AG09309 (cell line): ENCODE data around the gene PCBP3.

Experiments used
- DNase-seq: peaks from one replicate; pipeline ENCODE4 v3.0.0-alpha.2; 2010; ENCODE audit warnings: low read depth
- H3K4me3 ChIP-seq: 2 replicates; pipeline ENCODE4 v1.5.1; 2011; ENCODE audit warnings: mild to moderate bottlenecking, low read depth, low read length, moderate library complexity; ENCODE audit not compliant: control insufficient read depth
- TF ChIP-seq, protein P1 (sequence below): IDR thresholded peaks from 2 replicates; pipeline ENCODE4 v1.5.1; 2011; ENCODE audit warnings: mild to moderate bottlenecking, low read depth, low read length, inconsistent platforms; ENCODE audit not compliant: insufficient read depth, control insufficient read depth; ENCODE audit errors: missing control alignments

PCBP3 gene

GRCh38 chr21:45794027-45794426 lies 150.5 kb downstream of the PCBP3 start:
- DNase-seq, result no peak
- H3K4me3 ChIP-seq, result no peak overlapping the region
- TF ChIP-seq, protein P1, sequence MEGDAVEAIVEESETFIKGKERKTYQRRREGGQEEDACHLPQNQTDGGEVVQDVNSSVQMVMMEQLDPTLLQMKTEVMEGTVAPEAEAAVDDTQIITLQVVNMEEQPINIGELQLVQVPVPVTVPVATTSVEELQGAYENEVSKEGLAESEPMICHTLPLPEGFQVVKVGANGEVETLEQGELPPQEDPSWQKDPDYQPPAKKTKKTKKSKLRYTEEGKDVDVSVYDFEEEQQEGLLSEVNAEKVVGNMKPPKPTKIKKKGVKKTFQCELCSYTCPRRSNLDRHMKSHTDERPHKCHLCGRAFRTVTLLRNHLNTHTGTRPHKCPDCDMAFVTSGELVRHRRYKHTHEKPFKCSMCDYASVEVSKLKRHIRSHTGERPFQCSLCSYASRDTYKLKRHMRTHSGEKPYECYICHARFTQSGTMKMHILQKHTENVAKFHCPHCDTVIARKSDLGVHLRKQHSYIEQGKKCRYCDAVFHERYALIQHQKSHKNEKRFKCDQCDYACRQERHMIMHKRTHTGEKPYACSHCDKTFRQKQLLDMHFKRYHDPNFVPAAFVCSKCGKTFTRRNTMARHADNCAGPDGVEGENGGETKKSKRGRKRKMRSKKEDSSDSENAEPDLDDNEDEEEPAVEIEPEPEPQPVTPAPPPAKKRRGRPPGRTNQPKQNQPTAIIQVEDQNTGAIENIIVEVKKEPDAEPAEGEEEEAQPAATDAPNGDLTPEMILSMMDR, result no peak

GRCh38 chr21:45796003-45796402 lies 152.5 kb downstream of the PCBP3 start:
- TF ChIP-seq, protein P1, result no peak
- DNase-seq, result no peak
- H3K4me3 ChIP-seq, result no peak overlapping the region

- no peak for DNase-seq
- TF ChIP-seq, protein P1, result no peak
These were observed 153.8 kb downstream of the PCBP3 start for GRCh38 chr21:45797338-45797737.

GRCh38 chr21:45799765-45800338 lies 156.3 kb downstream of the PCBP3 start:
- no peak for DNase-seq
- TF ChIP-seq, protein P1, result no peak

More at GRCh38 chr21:45797338-45797737, 153.8 kb downstream of the PCBP3 start:
- no peak overlapping the region for H3K4me3 ChIP-seq

DNA sequence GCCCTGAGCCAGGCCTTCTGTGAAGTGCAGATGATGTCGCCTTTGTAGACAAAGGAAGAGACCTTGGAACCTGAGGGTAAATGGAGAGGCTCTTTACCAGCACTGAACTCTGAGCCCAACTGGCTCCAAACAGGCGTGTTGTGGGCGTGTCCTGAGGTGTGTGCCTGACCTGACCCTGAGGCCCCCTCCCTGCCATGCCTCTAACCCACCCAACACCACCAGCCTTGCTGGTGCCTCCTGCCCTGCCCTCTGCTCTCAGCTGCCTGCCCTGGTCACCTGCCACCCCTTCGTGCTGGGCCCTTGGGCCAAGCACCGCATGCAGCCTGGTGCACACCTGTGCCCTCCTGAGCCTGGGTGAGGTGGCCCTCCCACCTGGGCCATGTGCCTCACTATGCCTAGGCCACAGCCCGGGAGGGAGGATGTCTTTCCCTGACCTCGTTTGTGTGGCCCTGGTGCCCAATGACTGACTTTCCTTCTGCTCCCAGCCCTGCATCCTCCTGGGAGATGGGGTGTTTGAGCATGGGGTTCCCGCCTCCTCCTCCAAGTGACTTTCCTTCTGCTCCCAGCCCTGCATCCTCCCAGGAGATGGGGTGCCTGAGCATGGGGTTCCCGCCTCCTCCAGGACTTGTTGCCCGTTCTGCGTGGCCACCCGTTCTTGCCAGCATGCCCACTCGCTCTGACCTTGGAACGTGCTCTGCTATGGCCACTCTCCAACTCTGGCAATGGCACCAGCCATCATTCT lies 157.0 kb downstream of the PCBP3 start:
- DNase-seq, result no peak
- TF ChIP-seq, protein P1, result no peak
- no peak overlapping the region for H3K4me3 ChIP-seq

More at GRCh38 chr21:45799765-45800338, 156.3 kb downstream of the PCBP3 start:
- no peak overlapping the region for H3K4me3 ChIP-seq

GRCh38 chr21:45801129-45801964 lies 157.8 kb downstream of the PCBP3 start:
- no peak for DNase-seq
- H3K4me3 ChIP-seq, result no peak overlapping the region
- TF ChIP-seq, protein P1, result no peak
